GM23248 (cell line): Measurements from ENCODE around the gene DDC.

Experiments used
- EZH2 ChIP-seq: fragments of 200-600 bp; sonication (generic); IDR thresholded peaks from 2 replicates; pipeline ENCODE4 v1.6.1; 2018; ENCODE audit warnings: antibody characterized with exemption, mild to moderate bottlenecking; ENCODE audit not compliant: insufficient read depth, poor library complexity, severe bottlenecking
- EZH2phosphoT487 ChIP-seq: fragments of 200-600 bp; sonication (generic); IDR thresholded peaks from 2 replicates; pipeline ENCODE4 v1.6.1; 2018; ENCODE audit warnings: antibody characterized with exemption, moderate library complexity, mild to moderate bottlenecking, low read depth; ENCODE audit not compliant: insufficient read depth

GRCh38 chr7:50553973-50554372, 11.2 kb downstream of the DDC start:
- no peak for TF ChIP-seq EZH2
- TF ChIP-seq EZH2phosphoT487: no peak
